Activated CD8-positive, alpha-beta T cell treated with anti-CD3 and anti-CD28 coated beads for 36 hours (primary cell): ENCODE measurements around the gene APOF. TPM values are rescaled to one million over a fixed set of nuclear protein-coding genes. Genes with fewer than 3 reads are reported as not detected.

ENCODE experiments used
- ATAC-seq: fragments of 200-7000 bp; cut with Tn5 transposase; one replicate; pipeline ENCODE4 v1.10.0; 2021; ENCODE audit warnings: mild to moderate bottlenecking, moderate library complexity
- CTCF ChIA-PET: fragments of 350-600 bp; sonication (Branson Sonifier 250); formaldehyde crosslinking; loops from one replicate; lab custom pipeline; 2021; ENCODE audit warnings: antibody characterized with exemption; lab: Charles Lee
- POLR2A ChIA-PET: fragments of 350-600 bp; sonication (Branson Sonifier 250); formaldehyde crosslinking; loops from one replicate; lab custom pipeline; 2021; ENCODE audit warnings: antibody characterized with exemption; lab: Charles Lee
- DNase-seq: peaks from one replicate; pipeline ENCODE4 v3.0.0-alpha.2; 2020
- H3K27ac Mint-ChIP-seq: one replicate; pipeline ENCODE4 v1.8.0; 2021; ENCODE audit warnings: mild to moderate bottlenecking, mixed read lengths
- H3K27me3 Mint-ChIP-seq: one replicate; pipeline ENCODE4 v1.8.0; 2021; ENCODE audit warnings: mixed read lengths
- H3K36me3 Mint-ChIP-seq: one replicate; pipeline ENCODE4 v1.8.0; 2021; ENCODE audit warnings: low read depth, mixed read lengths
- H3K4me1 Mint-ChIP-seq: one replicate; pipeline ENCODE4 v1.8.0; 2021; ENCODE audit warnings: low read depth, mixed read lengths
- H3K4me3 Mint-ChIP-seq: one replicate; pipeline ENCODE4 v1.8.0; 2021; ENCODE audit warnings: mild to moderate bottlenecking, moderate library complexity, mixed read lengths
- H3K9me3 Mint-ChIP-seq: one replicate; pipeline ENCODE4 v1.8.0; 2021; ENCODE audit warnings: mixed read lengths
- CTCF ChIP-seq: fragments of 200-600 bp; IDR thresholded peaks from one replicate; pipeline ENCODE4 v1.8.0; 2022; ENCODE audit warnings: antibody characterized with exemption, mild to moderate bottlenecking
- intact Hi-C: fragments of 100-400 bp; cut with micrococcal nuclease; formaldehyde crosslinking; loops from one replicate; pipeline ENCODE4 v1.10.0; 2022
- total RNA-seq, 2 experiments: library from RNA; stranded (reverse); gene quantifications; one replicate each; pipeline ENCODE4 v1.2.3, GENCODE V29; 2021

APOF gene
- total RNA-seq, 2 experiments from 2014 or later = not detected

GRCh38 chr12:56341616-56342015 is 21.0 kb downstream of the APOF start:
- intact Hi-C loops = no loop called here
- DNase-seq = no peak
- Mint-ChIP-seq H3K27ac (peak overlapping the region; percentile 10), H3K27me3 (no peaks in the 10 kb centered on the region), H3K36me3 (peaks cover 36% of the 10 kb centered on the region), H3K4me3 (no peak overlapping the region), H3K4me1 (peaks cover 36% of the 10 kb centered on the region), H3K9me3 (no peaks in the 10 kb centered on the region)
- POLR2A ChIA-PET = interaction anchor here (0.8 to 5.6 kb wide), 5 partner anchors 8 to 126 kb away, joined by 3 to 42 read pairs (median 3); partner anchors contain the start of genes COQ10A, SPRYD4 and STAT2
- TF ChIP-seq CTCF = no peak
- ATAC-seq = no peak
- CTCF ChIA-PET = interaction anchor here (0.8 to 1.5 kb wide), 2 partner anchors 10 to 122 kb away, joined by 3 to 6 read pairs; no protein-coding TSS in a partner anchor

DNA sequence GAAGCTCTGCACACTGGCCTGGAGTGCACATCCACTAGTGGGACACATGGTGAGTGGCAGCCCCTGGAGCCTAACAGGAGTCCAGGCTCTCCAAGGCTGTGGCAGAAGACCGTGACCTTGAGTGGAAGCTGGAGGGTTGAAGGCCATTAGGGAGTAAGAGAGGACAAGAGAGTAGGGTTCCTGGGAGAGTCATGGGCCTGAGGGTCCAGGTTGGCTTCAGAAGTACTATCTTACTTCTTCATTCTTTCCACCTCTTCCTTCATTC is 23.6 kb downstream of the APOF start:
- CTCF ChIA-PET = interaction anchor here (1.3 to 2.1 kb wide), 6 partner anchors 10 to 125 kb away, joined by 4 to 12 read pairs (median 5); partner anchors contain the start of gene STAT2
- Mint-ChIP-seq H3K27ac (peak overlapping the region; percentile 98), H3K4me3 (peak overlapping the region; percentile 79), H3K36me3 (peaks cover 25% of the 10 kb centered on the region), H3K27me3 (no peaks in the 10 kb centered on the region), H3K9me3 (no peaks in the 10 kb centered on the region), H3K4me1 (peaks cover 41% of the 10 kb centered on the region)
- DNase-seq (peak; percentile 29), ATAC-seq (no peak)
- POLR2A ChIA-PET = interaction anchor here (0.5 to 5.6 kb wide), 12 partner anchors 11 to 365 kb away, joined by 3 to 49 read pairs (median 4); partner anchors contain the start of genes BAZ2A, CNPY2, CS and RAB5B
- intact Hi-C loops = loop anchor here (2.0 kb wide), 1 partner anchor 20 kb away; no protein-coding TSS in a partner anchor
- TF ChIP-seq CTCF = no peak

- intact Hi-C loops = loop anchor here (2.0 kb wide), 1 partner anchor 20 kb away; no protein-coding TSS in a partner anchor
- ChIA-PET CTCF (interaction anchor here (0.8 to 2.1 kb wide), 9 partner anchors 11 to 149 kb away, joined by 3 to 12 read pairs (median 5); partner anchors contain the start of genes CNPY2, SMARCC2 and STAT2), POLR2A (interaction anchor here (0.5 to 5.6 kb wide), 16 partner anchors 11 to 740 kb away, joined by 3 to 49 read pairs (median 4); partner anchors contain the start of genes BAZ2A, CNPY2, NEMP1 and RAB5B)
- Mint-ChIP-seq H3K4me3 (peak within 1 kb of the TSS; percentile 79), H3K9me3 (no peaks in the 10 kb centered on the region), H3K36me3 (peaks cover 21% of the 10 kb centered on the region), H3K27me3 (no peaks in the 10 kb centered on the region), H3K27ac (peak within 1 kb of the TSS; percentile 98), H3K4me1 (peaks cover 41% of the 10 kb centered on the region)
- ATAC-seq (peak; percentile 81), DNase-seq (peak; percentile 96)
- TF ChIP-seq CTCF = no peak
Measured at GRCh38 chr12:56338308-56339157, 24.1 kb downstream of the APOF start, which contains the start of gene IL23A. TSS of gene IL23A (plus strand) at chr12:56338884. CDS start at chr12:56339045, 161 bp downstream.

DNA sequence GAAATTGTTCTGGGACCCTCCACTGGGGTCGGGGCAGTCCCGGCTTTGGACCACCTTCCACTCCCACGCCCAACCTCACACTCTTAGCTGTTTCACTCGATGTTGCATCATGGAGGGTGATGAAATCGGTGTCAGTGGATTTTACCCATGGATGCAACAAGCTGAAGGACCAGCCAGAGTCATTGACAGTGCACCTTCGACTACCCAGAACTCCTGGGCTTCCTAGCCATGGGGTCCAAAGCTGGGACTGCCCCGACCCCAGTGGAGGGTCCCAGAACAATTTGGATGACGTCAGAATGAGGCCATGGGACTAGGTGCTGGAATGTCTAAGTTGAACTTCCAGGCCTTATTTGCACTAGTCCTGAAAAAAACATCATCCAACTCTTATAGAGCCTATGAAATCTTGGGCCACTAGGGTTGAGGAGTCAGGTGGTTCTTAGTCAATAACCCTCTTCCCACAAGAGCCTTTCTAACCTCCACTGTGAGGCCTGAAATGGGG is 24.9 kb downstream of the APOF start:
- intact Hi-C loops = loop anchor here (2.0 kb wide), 1 partner anchor 21 kb away; no protein-coding TSS in a partner anchor
- TF ChIP-seq CTCF = no peak
- ATAC-seq (no peak), DNase-seq (peak; percentile 46)
- H3K4me1 Mint-ChIP-seq = peaks cover 44% of the 10 kb centered on the region
- H3K4me3 Mint-ChIP-seq = peak overlapping the region; percentile 79
- H3K27me3 Mint-ChIP-seq = no peaks in the 10 kb centered on the region
- H3K27ac Mint-ChIP-seq = peak overlapping the region; percentile 98
- POLR2A ChIA-PET = interaction anchor here (0.6 to 5.6 kb wide), 9 partner anchors 12 to 741 kb away, joined by 3 to 49 read pairs (median 4); partner anchors contain the start of genes CNPY2, NEMP1 and STAT2
- peaks cover 18% of the 10 kb centered on the region for H3K36me3 Mint-ChIP-seq
- CTCF ChIA-PET = interaction anchor here (0.8 to 2.1 kb wide), 9 partner anchors 9 to 148 kb away, joined by 3 to 12 read pairs (median 4); partner anchors contain the start of genes CNPY2, SMARCC2 and STAT2
- no peaks in the 10 kb centered on the region for H3K9me3 Mint-ChIP-seq
